ENCODE measurements around the gene CLDND1. TPM values are rescaled to one million over a fixed set of nuclear protein-coding genes. Genes with fewer than 3 reads are reported as not detected.

CLDND1 gene
- total and polyA plus RNA-seq, 5 donors from 2014 or later: 193 to 320 (median 266) TPM

DNA sequence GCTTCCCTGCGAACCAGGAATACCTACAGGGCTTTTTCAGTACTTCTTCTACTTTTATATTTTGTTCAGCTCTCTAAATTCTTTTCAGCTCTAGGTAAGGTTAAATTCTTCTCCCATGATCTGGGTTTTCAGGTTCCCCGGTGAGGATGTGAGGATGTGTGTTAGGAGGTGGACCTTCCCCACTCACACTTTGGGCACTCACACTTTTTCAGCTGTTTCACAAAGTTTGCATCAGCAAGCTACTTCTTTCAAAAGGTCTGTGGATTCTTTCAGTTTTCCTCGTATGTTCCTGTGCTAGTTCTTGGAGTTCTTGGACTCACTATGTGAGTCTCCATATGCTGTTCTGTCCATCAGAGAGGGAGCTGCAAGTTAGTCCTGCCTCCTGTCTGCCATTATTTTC, 39.1 kb downstream of the CLDND1 start:
- Mint-ChIP-seq H3K27me3 (peaks cover 47% of the 10 kb centered on the region), H3K4me3 (no peak overlapping the region), H3K4me1 (peaks cover 0 to 5% (median 1%) of the 10 kb centered on the region in 4 donors), H3K27ac (no peak overlapping the region), H3K36me3 (peaks cover 11% of the 10 kb centered on the region), H3K9me3 (peaks cover 4 to 46% (median 15%) of the 10 kb centered on the region in 7 donors)
- Histone ChIP-seq H3K27me3 (ENCODE audit: control insufficient read depth, insufficient read depth, low read length) (peaks cover 3% of the 10 kb centered on the region), H3K36me3 (ENCODE audit: control insufficient read depth, insufficient read depth, low read length) (no peaks in the 10 kb centered on the region), H3K4me3 (ENCODE audit: low read depth, low read length) (no peak overlapping the region), H3K4me1 (ENCODE audit: control insufficient read depth, insufficient read depth, low read length, poor library complexity, severe bottlenecking) (no peaks in the 10 kb centered on the region), H3K27ac (ENCODE audit: insufficient read depth, low read length, poor library complexity, severe bottlenecking) (no peak overlapping the region), H3K9me3 (ENCODE audit: control insufficient read depth in 2 of 2, low read length in 2 of 2) (peaks cover 18 to 20% of the 10 kb centered on the region in 2 experiments)
- ATAC-seq (ENCODE audit: low read depth in 2 of 2) (no peak), DNase-seq (no peak)

DNA sequence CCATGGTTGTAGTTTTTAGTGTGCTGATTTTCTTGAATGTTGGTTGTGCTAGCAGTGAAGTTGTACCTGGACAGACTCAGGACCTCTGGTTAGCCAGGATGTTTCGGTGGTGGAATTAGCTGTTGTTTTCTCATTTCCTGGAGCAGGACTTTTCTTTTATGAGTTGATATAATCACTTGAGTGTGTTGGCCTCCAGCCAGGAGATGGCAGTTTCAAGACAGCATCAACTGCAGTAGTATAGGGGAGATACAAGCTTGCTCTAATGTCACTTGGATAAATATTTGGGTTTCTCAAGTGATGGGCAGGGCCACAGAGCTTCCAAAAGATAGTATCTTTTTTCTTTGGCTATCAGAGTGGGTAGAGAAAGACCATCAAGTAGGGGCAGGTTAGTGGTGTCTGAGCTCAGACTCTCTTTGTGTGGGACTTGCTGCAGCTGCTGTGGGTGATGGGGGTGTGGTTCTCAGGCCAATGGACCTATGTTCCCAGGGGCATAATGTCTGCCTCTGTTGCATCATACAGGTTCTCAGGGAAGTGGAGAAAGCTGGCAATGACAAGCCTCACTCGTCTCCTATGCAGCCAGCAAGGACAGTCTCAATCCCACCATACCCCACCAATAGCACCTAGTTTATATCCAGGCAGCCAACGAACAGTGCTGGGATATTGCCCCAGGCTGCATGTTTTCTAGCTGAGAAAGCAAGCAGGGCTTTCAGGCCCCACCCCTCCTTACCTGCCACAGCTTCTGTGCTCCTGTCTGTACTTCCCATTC, 39.8 kb downstream of the CLDND1 start:
- Mint-ChIP-seq H3K27ac (peak overlapping the region in 1 of 3 donors; percentile 11), H3K27me3 (peaks cover 44% of the 10 kb centered on the region), H3K36me3 (peaks cover 11% of the 10 kb centered on the region), H3K9me3 (peaks cover 2 to 42% (median 12%) of the 10 kb centered on the region in 7 donors), H3K4me1 (peaks cover 0 to 5% (median 1%) of the 10 kb centered on the region in 4 donors), H3K4me3 (no peak overlapping the region)
- ATAC-seq (ENCODE audit: low read depth in 2 of 2): no peak
- peaks cover 15 to 17% of the 10 kb centered on the region in 2 experiments for H3K9me3 ChIP-seq (ENCODE audit: control insufficient read depth in 2 of 2, low read length in 2 of 2)
- no peak overlapping the region for H3K4me3 ChIP-seq (ENCODE audit: low read depth, low read length)
- no peak overlapping the region for H3K27ac ChIP-seq (ENCODE audit: insufficient read depth, low read length, poor library complexity, severe bottlenecking)
- no peaks in the 10 kb centered on the region for H3K36me3 ChIP-seq (ENCODE audit: control insufficient read depth, insufficient read depth, low read length)
- DNase-seq: no peak
- peaks cover 3% of the 10 kb centered on the region for H3K27me3 ChIP-seq (ENCODE audit: control insufficient read depth, insufficient read depth, low read length)
- H3K4me1 ChIP-seq (ENCODE audit: control insufficient read depth, insufficient read depth, low read length, poor library complexity, severe bottlenecking): no peaks in the 10 kb centered on the region

Other genes with a start within 250 kb of the CLDND1 start
- not detected for gene OR5H2, start 240.4 kb downstream of the CLDND1 start, total RNA-seq
- not detected for gene OR5H2, start 240.4 kb downstream of the CLDND1 start, polyA plus RNA-seq
- not detected for gene OR5K4, start 169.0 kb downstream of the CLDND1 start, total RNA-seq
- not detected for gene OR5K4, start 169.0 kb downstream of the CLDND1 start, polyA plus RNA-seq
- gene OR5K3, start 132.2 kb downstream of the CLDND1 start, total RNA-seq: not detected
- gene OR5K3, start 132.2 kb downstream of the CLDND1 start, polyA plus RNA-seq: not detected
- gene OR5K1, start 59.7 kb downstream of the CLDND1 start, total RNA-seq: not detected
- gene OR5K1, start 59.7 kb downstream of the CLDND1 start, polyA plus RNA-seq: not detected
- not detected for gene OR5K2, start 25.2 kb downstream of the CLDND1 start, total RNA-seq
- gene OR5K2, start 25.2 kb downstream of the CLDND1 start, polyA plus RNA-seq: not detected
- 5.7 TPM for gene GPR15, start 9.1 kb upstream of the CLDND1 start, total RNA-seq
- gene GPR15, start 9.1 kb upstream of the CLDND1 start, polyA plus RNA-seq: 10 to 100 TPM in 2 of 4 donors, 1 to 10 TPM in 2; 8.6 to 72.4 (median 9.8) TPM
- gene CPOX, start 70.7 kb upstream of the CLDND1 start, total RNA-seq: 22.8 TPM
- 1 to 10 TPM; 7.1 to 9.5 (median 7.2) TPM for gene CPOX, start 70.7 kb upstream of the CLDND1 start, polyA plus RNA-seq
- gene ST3GAL6, start 240.4 kb upstream of the CLDND1 start, total RNA-seq: 0.89 TPM
- under 1 TPM in 1 of 4 donors, not detected in 3; 0.37 TPM for gene ST3GAL6, start 240.4 kb upstream of the CLDND1 start, polyA plus RNA-seq

Data from CD4-positive, CD25-positive, alpha-beta regulatory T cell (primary cell).